ENCODE measurements around the gene ASPA.

DNA sequence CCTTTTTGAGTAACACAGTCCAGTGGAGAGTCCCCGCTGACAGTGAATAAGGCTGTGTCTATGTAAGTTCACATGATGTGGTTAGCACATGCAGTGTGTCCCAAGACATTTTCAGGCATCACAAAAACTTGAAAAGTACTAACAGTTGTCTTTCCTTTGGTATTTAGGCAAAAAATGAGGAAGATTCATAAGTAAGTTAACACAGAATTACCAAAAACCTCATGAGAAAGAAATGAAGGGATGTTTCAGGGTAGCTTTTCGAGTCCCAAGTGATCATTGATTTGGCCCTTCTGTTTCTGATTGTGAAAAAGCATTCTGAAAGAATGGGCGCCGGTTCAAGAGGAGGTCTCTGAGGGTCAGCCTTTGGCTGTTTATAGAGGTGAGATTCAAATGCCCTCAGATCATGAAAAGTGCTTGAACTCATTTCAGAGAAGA, 529 bp upstream of the ASPA start:
- TF ChIP-seq, protein P1, sequence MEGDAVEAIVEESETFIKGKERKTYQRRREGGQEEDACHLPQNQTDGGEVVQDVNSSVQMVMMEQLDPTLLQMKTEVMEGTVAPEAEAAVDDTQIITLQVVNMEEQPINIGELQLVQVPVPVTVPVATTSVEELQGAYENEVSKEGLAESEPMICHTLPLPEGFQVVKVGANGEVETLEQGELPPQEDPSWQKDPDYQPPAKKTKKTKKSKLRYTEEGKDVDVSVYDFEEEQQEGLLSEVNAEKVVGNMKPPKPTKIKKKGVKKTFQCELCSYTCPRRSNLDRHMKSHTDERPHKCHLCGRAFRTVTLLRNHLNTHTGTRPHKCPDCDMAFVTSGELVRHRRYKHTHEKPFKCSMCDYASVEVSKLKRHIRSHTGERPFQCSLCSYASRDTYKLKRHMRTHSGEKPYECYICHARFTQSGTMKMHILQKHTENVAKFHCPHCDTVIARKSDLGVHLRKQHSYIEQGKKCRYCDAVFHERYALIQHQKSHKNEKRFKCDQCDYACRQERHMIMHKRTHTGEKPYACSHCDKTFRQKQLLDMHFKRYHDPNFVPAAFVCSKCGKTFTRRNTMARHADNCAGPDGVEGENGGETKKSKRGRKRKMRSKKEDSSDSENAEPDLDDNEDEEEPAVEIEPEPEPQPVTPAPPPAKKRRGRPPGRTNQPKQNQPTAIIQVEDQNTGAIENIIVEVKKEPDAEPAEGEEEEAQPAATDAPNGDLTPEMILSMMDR (IDR thresholded peaks at IDR 0.05; ENCODE audit: insufficient read depth, low read depth, low read length) = no peak
- no peak for TF ChIP-seq EZH2 (IDR thresholded peaks at IDR 0.05; ENCODE audit: insufficient read depth, low read length)
